GM19240 (cell line): ENCODE measurements around the gene NFKBIB.
"Not testable (repeated sequence)": the region's sequence is repeated elsewhere in the genome, so short reads cannot be mapped to it uniquely, and the experiment has no call there.

Experiments
- DNase-seq: peaks from one replicate; pipeline ENCODE4 v3.0.0; 2011; ENCODE audit warnings: low spot score; ENCODE audit not compliant: insufficient read length

The NFKBIB gene

DNA sequence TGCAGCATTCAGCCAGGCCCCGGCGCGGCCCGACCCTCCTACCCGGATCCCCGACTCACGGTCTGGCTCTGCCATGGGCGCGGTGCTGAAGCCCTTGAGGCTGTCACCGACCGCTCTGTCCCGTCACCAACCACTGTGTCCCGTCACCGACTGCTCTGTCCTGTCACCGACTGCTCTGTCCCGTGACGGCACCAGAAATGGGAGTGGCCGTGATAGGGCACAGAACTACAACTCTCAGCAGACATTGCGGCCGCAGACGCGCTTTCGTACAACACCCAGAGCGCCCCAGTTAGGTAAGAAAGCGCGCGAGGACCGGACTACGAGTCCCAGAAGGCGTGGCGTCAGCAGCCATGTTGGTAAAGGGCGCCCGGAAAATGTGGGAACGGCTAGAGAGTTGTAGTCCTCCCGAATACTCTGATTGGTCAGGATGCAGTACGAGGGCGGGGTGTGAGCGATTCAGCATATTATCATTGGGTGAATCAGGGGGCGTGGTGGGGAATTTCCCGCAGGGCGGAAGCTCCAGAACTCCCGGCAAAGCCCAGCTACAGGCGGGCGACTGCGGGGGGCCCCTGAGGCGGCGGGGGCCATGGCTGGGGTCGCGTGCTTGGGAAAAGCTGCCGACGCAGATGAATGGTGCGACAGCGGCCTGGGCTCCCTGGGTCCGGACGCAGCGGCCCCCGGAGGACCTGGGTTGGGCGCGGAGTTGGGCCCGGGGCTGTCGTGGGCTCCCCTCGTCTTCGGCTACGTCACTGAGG lies at the start of gene NFKBIB, which contains the start of gene SIRT2:
Gene NFKBIB, plus strand, starts transcription at position 523 of the 755 bp plus-strand sequence. Its CDS starts 64 bp downstream, at position 587.
Gene SIRT2, minus strand, starts transcription at position 172 of the 755 bp plus-strand sequence. Its CDS starts 97 bp downstream, at position 75.
- peak; percentile 98 for DNase-seq

DNA sequence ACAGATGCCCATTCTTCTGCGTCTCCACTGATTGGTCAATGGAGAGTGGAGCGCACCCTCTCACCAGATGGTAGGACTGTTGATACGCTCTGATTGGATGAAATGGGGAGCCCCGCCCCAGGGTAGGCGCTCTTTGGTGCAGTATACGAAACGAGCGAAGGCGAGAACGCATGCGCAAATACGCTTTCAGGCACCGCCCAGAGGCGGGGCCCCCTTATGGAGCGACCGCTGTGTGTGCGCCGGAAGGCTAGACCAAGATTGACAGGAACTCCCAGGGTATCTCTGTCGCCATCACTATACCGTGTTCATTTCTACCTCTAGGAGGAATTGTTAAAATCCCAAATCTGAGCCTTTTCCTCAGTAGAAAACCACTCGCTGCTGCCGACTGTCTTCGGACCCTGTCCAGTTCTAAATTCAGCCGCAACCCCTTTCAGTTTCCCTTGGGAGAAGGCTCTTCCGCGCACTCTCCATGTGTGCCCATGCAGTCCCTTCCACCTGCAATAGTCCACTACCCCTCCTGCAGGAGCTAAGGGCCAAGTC lies 49.3 kb upstream of the NFKBIB start:
- peak; percentile 93 for DNase-seq

GRCh38 chr19:38850976-38851621 lies 48.7 kb upstream of the NFKBIB start:
- no peak for DNase-seq

- peak; percentile 86 for DNase-seq
These were observed 48.0 kb upstream of the NFKBIB start for GRCh38 chr19:38851622-38852230.

DNA sequence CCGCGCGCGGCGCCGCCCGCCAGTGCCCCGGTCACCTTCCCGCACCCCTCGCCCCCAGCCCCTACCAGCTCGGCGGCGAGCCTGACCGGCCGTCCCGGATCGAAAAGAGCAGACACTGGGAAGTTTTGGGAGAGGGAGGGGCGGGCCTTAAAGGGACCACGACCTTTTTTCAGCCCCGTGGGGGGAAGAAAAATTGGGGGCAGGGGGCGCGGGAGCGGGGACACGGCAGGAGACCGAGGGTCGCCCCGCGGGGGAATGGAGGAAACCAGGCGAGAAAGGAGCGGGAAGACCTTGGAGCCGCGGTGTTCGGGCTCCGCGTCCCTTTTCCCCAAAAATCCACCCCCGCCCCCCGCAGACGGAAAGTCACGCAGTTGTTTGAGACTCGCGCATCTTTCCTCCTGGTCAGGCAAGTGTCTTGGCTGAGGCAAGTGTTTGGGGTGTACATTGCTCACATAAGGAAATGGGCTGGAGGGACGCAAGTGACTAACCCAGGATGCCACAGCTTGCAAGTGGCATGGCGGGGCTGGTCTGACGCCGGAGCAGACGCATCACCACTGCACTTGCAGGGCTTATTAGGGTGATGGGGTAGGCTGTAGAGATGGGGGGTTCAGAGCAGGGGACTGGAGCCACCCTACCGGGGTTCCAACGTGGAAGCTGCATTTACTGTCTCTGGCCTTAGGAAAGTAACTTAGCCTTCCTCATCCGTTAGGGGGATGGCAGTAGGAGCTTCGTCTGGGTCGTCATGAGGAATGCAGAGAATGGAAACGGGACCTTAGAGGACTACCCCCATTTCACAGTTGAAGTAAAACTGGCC lies 47.3 kb upstream of the NFKBIB start:
- DNase-seq = no peak

GRCh38 chr19:38853214-38853613 lies 46.6 kb upstream of the NFKBIB start:
- no peak for DNase-seq

GRCh38 chr19:38854961-38855360 lies 44.8 kb upstream of the NFKBIB start:
- not testable (repeated sequence) for DNase-seq

- DNase-seq = not testable (repeated sequence)
These were observed 44.0 kb upstream of the NFKBIB start for GRCh38 chr19:38855751-38856150.

- DNase-seq = no peak
These were observed 43.0 kb upstream of the NFKBIB start for GRCh38 chr19:38856813-38857212.

DNA sequence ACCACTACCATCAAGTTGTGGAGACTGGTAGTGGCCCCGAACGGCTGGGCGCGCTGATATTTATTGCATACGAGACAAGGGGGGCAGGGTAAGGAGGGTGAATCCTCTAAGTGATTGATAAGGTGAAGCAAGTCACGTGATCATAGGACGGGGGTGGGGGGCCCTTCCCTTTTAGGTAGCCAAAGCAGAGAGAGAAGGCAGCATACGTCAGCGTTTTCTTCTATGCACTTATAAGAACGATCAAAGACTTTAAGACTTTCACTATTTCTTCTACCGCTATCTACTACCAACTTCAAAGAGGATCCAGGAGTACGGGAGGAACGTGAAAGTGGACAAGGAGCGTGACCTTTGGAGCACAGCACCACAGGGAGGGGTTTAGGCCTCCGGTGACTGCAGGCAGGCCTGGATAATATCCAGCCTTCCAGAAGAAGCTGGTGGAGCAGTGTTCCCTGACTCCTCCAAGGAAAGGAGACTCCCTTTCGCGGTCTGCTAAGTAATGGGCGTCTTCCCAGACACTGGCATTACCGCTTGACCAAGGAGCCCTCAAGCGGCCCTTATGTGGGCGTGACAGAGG lies 40.1 kb upstream of the NFKBIB start:
- not testable (repeated sequence) for DNase-seq

- no peak for DNase-seq
These were observed 38.4 kb upstream of the NFKBIB start for GRCh38 chr19:38861368-38861767.

GRCh38 chr19:38862321-38863059 lies 37.3 kb upstream of the NFKBIB start:
- DNase-seq = no peak

DNA sequence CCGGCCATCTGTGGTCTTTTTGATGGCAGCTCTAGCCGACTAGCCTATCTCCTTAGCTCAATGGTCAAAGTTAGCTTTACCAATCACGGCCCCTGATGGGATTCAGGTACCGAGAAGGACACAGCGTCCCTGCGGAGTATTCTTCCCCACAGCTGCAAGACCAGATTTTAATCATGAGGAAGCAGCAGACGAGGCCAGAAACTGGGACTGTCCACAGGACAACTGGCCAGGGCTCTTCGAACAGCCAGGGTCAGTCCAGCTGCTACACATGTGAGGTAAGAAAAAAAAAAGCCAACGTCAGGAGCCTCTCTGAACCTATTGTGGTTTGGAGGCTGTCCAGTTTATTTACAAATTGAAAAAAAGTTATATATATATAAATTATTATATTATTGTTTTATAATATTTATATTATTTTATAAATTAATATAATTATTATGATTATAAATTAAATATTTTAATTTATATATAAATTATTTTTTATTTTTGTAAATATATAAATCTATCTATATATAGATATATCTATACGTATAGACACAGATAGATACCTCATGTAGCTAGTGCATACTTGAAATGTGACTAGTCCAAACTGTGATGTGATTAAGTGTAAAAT lies 32.5 kb upstream of the NFKBIB start:
- no peak for DNase-seq

DNA sequence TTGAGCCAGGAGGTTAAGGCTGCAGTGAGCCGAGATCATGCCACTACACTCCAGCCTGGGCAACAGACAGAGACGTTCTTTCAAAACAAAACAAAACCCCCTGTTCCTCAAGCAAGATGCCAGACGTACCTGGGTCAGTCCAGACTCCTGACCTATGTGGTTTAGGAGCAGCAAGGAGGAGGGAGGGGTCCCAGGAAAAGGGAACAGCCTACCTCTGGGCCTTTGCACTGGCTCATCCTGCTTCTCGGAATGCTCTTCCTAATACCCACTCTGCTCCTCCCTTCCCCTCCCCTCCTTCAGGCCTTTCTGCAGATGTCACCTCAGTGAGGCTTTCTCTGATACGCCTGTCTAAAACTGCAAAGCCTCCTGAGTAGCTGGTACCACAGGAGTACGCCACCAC lies 31.2 kb upstream of the NFKBIB start:
- DNase-seq = no peak

GRCh38 chr19:38869160-38869835 lies 30.5 kb upstream of the NFKBIB start:
- DNase-seq = no peak

GRCh38 chr19:38869836-38870607 lies 29.7 kb upstream of the NFKBIB start:
- DNase-seq = no peak

DNA sequence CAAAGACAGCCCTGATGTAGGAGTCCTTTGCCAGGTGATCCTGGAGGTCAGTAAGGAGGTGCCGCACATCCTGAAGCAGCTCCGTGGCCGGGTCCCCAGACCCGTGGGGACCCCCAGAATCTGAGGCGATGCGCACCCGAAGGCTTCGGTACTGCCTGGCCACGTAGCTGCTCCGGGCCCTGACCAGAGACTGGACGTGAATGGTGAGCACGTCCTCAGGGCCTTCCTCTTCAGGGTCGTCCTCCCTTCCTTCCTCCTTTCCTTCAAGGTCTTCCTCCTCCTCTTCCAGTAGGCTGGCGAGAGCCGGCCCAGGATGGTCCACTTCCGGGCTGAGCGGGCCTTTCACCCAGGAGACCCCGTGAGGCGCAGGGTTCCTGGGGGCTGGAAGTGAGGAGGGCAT lies 29.2 kb upstream of the NFKBIB start:
- no peak for DNase-seq

DNA sequence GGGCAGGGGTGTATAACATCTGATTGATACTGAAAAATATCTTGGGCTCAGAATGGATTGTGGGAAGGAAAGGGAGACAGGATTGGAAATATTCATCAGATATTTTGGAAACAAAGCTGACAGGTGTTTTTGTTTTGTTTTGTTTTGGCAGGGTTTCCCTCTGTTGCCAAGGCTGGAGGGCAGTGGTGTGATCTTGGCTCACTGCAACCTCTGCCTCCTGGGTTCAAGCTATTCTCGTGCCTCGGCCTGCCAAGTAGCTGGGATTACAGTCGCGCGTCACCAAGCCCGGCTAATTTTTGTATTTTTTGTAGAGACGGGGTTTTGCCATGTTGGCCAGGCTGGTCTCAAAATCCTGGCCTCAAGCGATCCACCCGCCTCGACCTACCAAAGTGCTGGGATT lies 26.4 kb upstream of the NFKBIB start:
- not testable (repeated sequence) for DNase-seq
